HG03575 (cell line): ENCODE data around the gene FYB1.
"Not testable (repeated sequence)": the region's sequence is repeated elsewhere in the genome, so short reads cannot be mapped to it uniquely, and the experiment has no call there.

ENCODE experiments used
- ATAC-seq: cut with Tn5 transposase; IDR thresholded peaks from one replicate; pipeline ENCODE4 v1.9.1; 2021; ENCODE audit not compliant: unreplicated experiment, insufficient number of reproducible peaks, low FRiP score; ENCODE audit errors: extremely low read depth

Gene FYB1, protein sequence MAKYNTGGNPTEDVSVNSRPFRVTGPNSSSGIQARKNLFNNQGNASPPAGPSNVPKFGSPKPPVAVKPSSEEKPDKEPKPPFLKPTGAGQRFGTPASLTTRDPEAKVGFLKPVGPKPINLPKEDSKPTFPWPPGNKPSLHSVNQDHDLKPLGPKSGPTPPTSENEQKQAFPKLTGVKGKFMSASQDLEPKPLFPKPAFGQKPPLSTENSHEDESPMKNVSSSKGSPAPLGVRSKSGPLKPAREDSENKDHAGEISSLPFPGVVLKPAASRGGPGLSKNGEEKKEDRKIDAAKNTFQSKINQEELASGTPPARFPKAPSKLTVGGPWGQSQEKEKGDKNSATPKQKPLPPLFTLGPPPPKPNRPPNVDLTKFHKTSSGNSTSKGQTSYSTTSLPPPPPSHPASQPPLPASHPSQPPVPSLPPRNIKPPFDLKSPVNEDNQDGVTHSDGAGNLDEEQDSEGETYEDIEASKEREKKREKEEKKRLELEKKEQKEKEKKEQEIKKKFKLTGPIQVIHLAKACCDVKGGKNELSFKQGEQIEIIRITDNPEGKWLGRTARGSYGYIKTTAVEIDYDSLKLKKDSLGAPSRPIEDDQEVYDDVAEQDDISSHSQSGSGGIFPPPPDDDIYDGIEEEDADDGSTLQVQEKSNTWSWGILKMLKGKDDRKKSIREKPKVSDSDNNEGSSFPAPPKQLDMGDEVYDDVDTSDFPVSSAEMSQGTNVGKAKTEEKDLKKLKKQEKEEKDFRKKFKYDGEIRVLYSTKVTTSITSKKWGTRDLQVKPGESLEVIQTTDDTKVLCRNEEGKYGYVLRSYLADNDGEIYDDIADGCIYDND

DNA sequence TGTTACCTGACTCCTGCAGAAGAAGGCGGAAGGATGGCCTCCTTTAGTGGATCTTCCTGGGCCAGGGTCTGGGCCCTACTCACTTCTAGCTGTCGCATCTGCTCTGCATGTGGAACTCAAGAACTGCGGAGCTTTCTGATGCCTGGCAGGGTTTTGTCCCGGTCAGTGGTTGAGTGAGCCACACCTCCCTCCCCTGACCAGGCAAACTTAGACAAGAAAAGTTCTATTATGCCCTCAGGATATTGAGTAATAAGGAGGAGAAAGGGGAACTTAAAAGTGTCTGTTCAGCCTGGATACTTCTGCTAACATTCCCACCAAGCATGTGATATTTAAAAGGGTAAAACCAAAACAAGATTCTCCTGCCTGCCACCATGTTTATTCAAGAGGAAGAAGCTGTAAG is at the start of gene FYB1:
Gene FYB1, minus strand, starts transcription at position 127 of the 400 bp plus-strand sequence. CDS start 16,603 bp downstream, outside the sequence.
- ATAC-seq, result no peak

DNA sequence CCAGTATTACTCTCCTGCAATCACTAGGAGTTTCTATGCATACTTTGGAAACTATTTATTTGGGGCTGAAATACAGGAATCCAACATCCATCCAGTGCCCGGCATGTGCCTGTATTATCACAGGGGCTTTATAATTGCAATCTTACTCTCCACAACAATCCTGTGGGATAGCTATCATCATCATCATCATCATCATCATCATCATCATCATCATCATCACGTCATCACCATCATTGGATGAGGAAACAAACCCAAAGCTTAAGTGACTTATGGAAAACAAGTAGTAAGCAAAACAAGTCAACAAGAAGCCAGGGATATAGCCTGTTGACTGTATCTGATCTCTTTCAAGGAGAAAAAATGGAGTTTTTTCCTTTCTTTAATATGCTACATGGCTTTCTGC is 47.8 kb upstream of the FYB1 start:
- no peak for ATAC-seq

DNA sequence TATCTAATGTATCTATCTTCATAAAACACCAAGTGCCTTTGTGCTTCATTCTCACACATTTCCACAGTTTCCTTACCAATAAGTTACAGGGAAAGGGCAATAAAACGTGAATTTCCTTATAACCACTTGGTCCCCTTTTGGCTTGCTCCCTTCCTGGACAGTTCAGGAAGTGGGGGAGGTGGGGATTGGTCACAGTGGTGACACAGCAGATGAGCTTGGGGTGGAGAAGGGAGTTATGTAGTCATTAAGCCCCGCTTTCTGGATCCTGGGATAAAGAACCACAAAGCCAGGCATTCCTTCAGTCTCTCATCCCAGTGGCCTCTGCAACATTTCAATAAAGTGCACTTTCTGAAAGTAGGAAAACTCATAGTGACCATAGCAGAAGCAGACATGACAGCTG is 47.1 kb upstream of the FYB1 start:
- ATAC-seq, result no peak

DNA sequence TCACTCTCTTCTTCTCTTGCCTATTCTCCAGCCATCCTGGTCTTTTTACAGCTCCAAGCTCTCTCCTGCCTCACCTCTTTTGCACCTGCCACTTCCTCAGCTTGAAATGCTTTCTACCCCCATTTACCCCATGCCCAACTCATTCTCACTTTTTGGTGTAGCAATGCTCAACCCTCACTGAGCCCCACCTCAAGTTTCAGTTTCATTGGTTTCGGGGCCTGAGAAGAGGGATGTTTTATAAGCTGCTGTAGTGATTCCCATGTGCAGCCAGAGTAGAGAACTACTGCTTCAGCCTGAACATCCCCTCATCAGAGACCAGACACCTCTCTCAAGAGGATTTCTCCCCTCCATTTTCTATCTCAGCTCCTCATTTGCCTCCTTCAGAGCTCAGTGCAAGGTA is 45.2 kb upstream of the FYB1 start:
- peak; percentile 73 for ATAC-seq

DNA sequence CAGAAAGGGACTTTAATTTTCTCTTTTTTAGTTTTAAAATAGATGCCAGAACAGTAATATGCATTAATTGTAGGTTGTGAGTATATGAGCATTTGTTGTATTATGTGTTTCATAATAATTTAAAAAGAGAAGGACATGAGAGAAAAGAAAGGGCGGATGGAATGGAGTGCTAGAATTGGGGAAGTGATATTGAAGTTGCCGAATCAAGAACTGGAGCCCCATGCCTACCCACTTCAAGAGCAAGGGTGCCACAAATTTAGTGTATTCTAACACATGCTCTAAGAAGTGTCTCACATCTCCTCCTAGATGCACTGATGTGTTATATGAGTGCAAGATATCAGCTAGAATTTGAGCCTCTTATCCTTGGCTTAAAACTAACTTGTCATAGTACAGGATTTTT is 43.6 kb upstream of the FYB1 start:
- ATAC-seq, result no peak

DNA sequence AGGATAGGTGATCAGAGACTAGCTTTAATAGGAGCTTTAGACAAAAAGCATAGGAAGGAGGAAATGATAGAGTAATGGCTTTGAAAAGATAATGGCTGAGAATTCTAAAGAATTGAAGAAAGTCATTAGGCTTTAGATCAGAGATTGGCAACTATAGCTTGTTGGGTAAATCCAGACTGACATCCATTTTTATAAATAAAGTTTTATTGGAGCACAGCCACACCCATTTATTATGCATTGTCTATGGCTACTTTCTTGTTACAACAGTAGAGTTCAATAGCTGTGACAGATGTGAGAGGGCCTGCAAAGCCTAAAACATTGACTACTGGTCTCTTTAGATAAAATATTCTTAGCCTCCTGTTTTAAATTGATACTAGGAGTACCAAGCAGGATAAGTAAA is 40.7 kb upstream of the FYB1 start:
- ATAC-seq, result no peak

DNA sequence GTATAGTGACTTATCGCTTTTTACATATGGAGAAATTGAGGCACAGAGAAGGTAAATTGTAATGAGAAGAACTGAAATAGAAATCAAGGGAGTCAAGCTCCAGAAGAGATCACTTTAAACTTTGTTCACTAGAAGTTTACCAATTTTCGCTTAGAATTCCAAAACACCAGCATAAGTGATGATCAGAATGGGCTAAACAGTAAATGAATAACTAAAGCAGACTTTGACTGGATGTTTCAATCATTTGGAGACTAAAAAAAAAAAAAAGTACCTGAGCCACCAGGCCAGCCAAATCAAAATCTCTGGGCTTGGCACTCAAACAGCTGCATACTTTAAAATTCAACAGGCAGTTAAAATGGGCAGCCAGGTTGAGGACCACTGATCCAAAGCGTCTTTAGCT is 38.2 kb upstream of the FYB1 start:
- ATAC-seq, result no peak

DNA sequence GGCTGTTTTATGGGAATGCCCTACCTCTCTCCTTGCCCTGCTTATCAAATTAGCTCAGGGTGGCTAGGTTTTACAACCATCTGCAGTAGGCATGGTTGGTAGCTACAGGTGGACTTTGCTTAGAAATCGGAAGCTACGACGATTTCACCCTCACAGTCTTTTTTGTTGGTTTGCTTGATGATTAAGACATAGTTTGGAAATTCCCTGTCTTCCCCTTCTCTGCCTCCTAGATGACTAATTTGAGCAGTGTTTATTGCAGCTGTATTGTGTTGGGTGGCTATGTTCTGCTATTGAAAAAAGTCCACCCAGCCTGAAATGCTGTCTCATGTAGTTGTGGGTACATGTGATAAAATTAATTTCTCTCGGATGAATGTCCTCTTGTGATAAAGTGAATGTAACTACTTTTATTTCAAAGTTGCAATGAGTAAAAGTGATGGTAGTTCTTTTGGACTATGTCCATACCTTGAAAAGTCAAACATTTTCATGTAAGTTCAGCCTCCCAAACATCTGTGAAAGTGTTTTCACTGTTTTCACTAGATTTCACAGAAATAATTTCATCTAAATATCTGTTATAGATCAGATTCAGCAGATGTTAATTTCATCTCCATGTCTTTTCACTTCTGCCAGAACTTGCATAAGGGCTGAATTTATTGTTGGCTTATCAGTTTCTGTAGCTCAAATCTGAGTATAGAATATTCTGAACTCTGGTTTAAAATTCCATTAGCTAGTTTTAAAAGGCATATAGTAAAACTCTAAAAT is 37.3 kb upstream of the FYB1 start:
- ATAC-seq, result no peak

DNA sequence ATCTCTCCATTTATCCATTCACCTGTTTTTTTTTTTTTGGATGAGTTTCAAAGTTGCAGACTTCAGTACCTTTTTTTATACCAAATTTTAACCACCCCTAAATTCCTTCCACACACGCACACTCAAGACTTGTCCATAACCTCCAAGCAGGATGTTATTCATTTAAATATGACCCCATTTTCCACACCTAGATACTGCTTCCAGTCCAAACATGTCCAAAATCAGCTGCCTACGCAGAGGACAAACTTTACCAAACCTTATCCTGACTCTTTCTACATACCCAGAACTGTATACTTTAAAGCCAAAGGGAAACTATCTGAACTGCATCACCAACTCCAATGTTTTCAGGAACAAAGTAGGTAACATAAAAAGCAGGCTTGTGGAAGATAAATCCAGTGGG is 36.0 kb upstream of the FYB1 start:
- ATAC-seq, result no peak

DNA sequence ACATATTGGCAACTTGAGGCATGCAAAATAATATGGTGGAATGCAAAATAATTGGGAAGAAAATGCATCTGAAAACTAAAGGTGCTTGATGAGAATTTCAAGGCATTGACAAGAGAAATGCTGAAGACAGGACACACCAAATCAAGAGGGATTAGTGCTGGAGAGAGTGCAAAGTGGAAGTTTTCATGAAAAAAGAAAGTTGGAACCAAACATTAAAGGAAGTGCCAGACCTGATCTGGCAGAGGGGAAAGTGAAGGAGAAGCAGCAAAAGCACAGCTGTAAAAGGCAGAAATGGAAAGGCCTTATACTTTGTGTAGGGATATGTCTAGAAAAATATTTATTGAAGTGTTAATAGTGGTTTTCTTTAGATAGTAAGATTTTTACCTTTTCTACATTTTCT is 35.3 kb upstream of the FYB1 start:
- no peak for ATAC-seq

DNA sequence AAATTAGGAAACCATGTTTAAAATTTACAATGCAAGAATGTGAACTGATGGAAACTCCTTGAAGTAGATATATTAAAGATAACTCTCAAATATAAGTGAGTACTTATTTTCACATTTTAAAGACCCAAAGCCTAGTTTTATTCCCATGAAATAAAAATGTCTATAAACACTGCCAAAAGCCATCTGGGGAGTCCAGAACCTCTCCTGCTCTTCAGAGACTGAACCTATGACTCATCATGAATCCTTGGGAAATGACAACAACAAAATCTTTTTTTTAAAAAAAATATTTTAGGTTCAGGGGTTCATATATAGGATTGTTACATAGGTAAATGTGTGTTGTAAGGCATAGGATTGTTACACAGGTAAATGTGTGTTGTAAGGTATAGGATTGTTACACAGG is 33.8 kb upstream of the FYB1 start:
- no peak for ATAC-seq

DNA sequence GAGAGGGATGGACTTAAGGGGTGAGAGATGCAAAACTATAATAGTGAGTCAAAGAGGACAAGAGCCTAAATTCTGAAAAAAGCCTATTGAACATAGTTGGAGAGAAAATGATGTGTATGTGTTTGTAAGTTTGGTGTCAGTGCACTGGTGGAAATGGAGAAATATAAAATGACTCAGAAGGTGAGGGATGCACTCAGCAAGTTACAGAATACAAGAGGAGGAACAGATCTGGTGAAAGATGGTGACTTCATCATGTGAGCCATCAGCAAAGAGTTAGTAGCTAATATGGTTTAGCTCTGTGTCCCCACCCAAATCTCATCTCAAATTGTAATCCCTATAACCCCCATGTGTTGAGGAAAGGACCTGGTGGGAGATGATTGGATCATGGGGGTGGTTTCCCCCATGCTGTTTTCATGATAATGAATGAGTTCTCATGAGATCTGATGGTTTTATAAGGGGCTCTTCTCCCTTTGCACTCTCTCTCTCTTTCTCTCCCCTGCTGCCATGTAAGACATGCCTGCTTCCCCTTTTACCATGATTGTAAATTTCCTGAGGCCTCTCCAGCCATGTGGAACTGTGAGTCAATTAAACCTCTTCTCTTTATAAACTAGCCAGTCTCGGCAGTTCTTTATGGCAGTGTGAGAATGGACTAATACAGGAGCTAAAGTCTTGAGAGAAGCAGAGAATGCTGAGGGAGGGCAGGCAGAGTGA is 30.4 kb upstream of the FYB1 start:
- no peak for ATAC-seq

DNA sequence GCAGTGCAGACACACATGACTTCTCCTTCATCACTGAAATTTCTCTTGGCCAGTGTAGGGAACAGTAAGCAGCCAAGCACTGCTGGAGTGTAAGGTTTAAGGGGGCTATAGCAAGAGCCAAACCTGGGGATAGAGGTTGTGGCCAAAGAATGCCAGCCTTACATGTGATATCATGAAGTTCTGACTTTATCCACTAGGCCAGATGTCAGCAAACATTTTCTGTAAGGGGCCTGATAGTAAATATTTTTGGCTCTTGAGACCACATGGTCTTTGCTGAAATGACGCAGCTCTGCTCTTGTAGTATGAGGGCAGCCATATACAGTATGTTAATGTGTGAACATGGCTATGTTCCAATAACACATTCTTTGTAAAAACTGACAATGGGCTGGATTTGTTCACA is 29.7 kb upstream of the FYB1 start:
- ATAC-seq, result no peak

DNA sequence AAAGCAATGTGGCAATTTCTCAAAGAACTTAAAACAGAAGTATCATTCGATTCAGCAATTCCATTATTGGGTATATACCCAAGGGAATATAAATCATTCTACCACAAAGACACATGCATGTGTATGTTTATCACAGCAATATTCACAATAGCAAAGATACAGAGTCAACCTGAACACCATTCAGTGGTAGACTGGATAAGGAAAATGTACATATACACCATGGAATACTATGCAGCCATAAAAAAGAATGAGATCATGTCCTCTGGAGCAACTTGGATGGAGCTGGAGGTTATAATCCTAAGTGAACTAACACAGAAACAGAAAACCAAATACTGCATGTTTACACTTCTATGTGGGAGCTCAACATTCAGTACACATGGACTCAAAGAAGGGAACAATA is 21.4 kb upstream of the FYB1 start:
- ATAC-seq, result no peak

DNA sequence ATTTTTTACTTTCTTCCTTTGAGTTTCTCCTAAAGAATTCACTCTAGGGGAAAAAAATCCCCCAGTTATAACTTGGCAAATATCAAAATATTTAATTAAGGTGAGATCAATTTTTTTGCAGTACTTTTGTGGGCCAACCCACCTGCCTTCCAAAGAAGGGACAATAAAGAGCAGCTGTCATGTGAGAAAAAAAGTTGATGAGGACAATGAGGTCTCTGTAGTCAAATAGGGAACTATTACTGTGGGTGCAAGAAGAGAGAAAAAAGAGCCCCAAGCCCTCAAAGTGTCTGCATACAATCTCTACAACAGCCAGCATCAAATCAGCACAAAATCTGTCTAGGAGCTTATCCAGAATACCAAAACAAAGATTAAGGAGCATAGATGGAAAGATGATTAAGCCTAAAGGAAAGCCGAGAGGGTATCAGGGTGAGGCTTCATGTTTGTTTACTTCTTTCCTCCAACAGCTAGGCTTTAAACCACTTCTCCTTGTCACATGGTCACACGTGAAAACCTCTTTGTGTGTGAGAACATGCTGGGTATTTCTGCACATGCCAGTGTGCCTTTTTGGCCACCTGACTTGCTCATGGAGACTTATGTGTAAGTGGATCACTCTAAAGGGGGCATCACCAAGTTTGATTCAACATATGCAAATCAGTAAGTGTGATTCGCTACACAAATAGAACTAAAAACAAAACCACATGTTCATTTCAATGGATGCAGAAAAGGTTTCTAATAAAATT is 19.2 kb upstream of the FYB1 start:
- no peak for ATAC-seq

DNA sequence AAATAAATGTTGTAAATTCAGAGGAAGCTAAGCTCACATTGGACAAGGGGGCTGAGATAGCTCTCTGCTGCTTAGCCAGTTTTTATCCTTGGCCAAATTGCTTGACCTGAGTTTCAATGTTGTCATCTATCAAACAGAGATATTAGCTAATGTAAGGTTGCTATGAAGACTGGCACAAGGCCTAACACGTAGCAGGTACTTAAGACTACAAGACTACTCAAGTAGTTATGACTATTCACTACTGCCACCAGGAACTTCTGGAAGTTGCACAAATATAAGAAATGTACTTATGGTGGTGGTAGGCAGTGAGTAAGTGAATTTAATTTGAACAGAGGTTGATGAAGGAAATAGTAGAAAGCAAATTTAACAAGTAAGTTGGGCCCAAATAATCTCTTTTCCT is 17.4 kb upstream of the FYB1 start:
- ATAC-seq, result no peak

DNA sequence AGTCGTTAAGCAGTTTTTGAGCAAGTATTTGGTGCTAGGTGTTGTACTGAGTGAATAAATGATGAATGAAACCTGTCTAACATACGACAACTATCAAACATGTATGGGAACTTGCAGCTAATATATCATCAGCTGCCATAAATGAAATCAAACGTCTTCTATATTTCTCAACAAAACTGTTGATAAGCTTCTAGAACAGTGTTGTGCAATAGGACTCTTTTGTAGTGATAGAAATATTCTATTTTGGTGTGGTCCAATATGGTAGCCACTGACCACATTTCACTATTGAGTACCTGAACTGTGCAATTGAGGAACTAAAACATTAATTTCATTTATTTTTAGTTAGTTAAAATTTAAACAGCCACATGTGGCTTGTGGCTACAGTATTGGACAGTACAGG is 16.3 kb upstream of the FYB1 start:
- ATAC-seq, result no peak

DNA sequence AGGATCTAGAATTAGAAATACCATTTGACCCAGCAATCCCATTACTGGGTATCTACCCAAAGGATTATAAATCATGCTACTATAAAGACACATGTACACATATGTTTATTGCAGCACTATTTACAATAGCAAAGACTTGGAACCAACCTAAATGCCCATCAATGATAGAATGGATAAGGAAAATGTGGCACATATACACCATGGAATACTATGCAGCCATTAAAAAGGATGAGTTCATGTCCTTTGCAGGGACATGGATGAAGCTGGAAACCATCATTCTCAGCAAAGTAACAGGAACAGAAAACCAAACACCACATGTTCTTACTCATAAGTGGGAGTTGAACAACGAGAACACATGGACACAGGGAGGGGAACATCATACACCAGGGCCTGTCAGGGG is 15.1 kb upstream of the FYB1 start:
- not testable (repeated sequence) for ATAC-seq
